ENCODE measurements around the gene STXBP1. TPM values are rescaled to one million over a fixed set of nuclear protein-coding genes. Genes with fewer than 3 reads are reported as not detected.

The STXBP1 gene
- total and polyA plus RNA-seq, 2 experiments from 2014 or later: 48.6 to 50.4 TPM

DNA sequence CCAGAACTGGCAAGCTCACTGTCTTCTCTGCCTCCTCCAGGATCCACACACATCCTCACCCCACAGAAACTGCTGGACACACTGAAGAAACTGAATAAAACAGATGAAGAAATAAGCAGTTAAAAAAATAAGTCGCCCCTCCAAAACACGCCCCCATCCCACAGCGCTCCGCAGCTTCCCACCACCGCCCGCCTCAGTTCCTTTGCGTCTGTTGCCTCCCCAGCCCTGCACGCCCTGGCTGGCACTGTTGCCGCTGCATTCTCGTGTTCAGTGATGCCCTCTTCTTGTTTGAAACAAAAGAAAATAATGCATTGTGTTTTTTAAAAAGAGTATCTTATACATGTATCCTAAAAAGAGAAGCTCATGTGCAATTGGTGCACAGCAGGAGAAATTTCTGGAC lies 78.7 kb downstream of the STXBP1 start (continued):
- TF ChIP-seq EZH2phosphoT487 (IDR thresholded peaks at IDR 0.05; ENCODE audit: unreplicated experiment) (no peak), POLR2AphosphoS5 (IDR thresholded peaks at IDR 0.05; ENCODE audit: low read depth) (no peak)
- TF ChIP-seq, protein P1, sequence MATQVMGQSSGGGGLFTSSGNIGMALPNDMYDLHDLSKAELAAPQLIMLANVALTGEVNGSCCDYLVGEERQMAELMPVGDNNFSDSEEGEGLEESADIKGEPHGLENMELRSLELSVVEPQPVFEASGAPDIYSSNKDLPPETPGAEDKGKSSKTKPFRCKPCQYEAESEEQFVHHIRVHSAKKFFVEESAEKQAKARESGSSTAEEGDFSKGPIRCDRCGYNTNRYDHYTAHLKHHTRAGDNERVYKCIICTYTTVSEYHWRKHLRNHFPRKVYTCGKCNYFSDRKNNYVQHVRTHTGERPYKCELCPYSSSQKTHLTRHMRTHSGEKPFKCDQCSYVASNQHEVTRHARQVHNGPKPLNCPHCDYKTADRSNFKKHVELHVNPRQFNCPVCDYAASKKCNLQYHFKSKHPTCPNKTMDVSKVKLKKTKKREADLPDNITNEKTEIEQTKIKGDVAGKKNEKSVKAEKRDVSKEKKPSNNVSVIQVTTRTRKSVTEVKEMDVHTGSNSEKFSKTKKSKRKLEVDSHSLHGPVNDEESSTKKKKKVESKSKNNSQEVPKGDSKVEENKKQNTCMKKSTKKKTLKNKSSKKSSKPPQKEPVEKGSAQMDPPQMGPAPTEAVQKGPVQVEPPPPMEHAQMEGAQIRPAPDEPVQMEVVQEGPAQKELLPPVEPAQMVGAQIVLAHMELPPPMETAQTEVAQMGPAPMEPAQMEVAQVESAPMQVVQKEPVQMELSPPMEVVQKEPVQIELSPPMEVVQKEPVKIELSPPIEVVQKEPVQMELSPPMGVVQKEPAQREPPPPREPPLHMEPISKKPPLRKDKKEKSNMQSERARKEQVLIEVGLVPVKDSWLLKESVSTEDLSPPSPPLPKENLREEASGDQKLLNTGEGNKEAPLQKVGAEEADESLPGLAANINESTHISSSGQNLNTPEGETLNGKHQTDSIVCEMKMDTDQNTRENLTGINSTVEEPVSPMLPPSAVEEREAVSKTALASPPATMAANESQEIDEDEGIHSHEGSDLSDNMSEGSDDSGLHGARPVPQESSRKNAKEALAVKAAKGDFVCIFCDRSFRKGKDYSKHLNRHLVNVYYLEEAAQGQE (IDR thresholded peaks at IDR 0.05; ENCODE audit: unreplicated experiment): no peak

DNA sequence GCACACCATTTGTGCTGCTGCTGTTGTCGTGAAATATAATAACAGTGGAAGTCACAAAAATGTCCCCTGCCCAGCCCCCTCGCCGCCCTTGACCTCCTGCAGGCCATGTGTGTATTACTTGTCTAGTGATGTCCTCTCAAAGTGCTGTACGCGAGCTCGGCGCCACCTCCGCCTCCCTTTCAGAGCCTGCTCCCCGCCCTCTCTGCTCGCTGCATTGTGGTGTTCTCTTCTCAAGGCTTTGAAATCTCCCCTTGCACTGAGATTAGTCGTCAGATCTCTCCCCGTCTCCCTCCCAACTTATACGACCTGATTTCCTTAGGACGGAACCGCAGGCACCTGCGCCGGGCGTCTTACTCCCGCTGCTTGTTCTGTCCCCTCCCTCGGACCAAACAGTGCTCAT lies 80.0 kb downstream of the STXBP1 start:
- Mint-ChIP-seq H3K36me3 (ENCODE audit: low read depth) (peaks cover 28% of the 10 kb centered on the region), H3K27me3 (ENCODE audit: insufficient read depth, low read depth, poor library complexity) (peaks cover 9% of the 10 kb centered on the region), H3K27ac (no peak overlapping the region), H3K4me3 (no peak overlapping the region), H3K4me1 (no peaks in the 10 kb centered on the region), H3K9me3 (no peaks in the 10 kb centered on the region)
- Histone ChIP-seq H4K20me1 (replicated peaks; ENCODE audit: insufficient read depth) (0 out of 2 replicates have a peak, but pooled peaks cover 3% of the 10 kb centered on the region), H3F3A (replicated peaks; ENCODE audit: low read depth) (no peaks in the 10 kb centered on the region; the same call in 1 of the 2 replicates), H3K4me1 (ENCODE audit: insufficient read depth) (no peaks in the 10 kb centered on the region), H3K9me2 (ENCODE audit: insufficient read depth) (peaks cover 3% of the 10 kb centered on the region; the same call in 1 of the 2 replicates), H3K27me3 (ENCODE audit: insufficient read depth) (no peaks in the 10 kb centered on the region), H3K36me3 (ENCODE audit: insufficient read depth) (no peaks in the 10 kb centered on the region), H3K79me2 (replicated peaks; ENCODE audit: insufficient read depth) (no peaks in the 10 kb centered on the region), H3K27ac (ENCODE audit: low read depth) (no peak overlapping the region), H3K4me2 (no peak overlapping the region), H3K4me3 (no peak overlapping the region), H2AFZ (no peak overlapping the region)
- DNase-seq (ENCODE audit: low spot score): no peak
- ATAC-seq: no peak
- no peak for TF ChIP-seq POLR2AphosphoS5 (IDR thresholded peaks at IDR 0.05; ENCODE audit: low read depth)
- no peak for TF ChIP-seq STAT1 (IDR thresholded peaks at IDR 0.05; ENCODE audit: unreplicated experiment)
- TF ChIP-seq, protein P2, sequence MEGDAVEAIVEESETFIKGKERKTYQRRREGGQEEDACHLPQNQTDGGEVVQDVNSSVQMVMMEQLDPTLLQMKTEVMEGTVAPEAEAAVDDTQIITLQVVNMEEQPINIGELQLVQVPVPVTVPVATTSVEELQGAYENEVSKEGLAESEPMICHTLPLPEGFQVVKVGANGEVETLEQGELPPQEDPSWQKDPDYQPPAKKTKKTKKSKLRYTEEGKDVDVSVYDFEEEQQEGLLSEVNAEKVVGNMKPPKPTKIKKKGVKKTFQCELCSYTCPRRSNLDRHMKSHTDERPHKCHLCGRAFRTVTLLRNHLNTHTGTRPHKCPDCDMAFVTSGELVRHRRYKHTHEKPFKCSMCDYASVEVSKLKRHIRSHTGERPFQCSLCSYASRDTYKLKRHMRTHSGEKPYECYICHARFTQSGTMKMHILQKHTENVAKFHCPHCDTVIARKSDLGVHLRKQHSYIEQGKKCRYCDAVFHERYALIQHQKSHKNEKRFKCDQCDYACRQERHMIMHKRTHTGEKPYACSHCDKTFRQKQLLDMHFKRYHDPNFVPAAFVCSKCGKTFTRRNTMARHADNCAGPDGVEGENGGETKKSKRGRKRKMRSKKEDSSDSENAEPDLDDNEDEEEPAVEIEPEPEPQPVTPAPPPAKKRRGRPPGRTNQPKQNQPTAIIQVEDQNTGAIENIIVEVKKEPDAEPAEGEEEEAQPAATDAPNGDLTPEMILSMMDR (conservative IDR thresholded peaks at IDR 0.05; ENCODE audit: low read depth in 2 of 2): no peak
- TF ChIP-seq, protein P3, sequence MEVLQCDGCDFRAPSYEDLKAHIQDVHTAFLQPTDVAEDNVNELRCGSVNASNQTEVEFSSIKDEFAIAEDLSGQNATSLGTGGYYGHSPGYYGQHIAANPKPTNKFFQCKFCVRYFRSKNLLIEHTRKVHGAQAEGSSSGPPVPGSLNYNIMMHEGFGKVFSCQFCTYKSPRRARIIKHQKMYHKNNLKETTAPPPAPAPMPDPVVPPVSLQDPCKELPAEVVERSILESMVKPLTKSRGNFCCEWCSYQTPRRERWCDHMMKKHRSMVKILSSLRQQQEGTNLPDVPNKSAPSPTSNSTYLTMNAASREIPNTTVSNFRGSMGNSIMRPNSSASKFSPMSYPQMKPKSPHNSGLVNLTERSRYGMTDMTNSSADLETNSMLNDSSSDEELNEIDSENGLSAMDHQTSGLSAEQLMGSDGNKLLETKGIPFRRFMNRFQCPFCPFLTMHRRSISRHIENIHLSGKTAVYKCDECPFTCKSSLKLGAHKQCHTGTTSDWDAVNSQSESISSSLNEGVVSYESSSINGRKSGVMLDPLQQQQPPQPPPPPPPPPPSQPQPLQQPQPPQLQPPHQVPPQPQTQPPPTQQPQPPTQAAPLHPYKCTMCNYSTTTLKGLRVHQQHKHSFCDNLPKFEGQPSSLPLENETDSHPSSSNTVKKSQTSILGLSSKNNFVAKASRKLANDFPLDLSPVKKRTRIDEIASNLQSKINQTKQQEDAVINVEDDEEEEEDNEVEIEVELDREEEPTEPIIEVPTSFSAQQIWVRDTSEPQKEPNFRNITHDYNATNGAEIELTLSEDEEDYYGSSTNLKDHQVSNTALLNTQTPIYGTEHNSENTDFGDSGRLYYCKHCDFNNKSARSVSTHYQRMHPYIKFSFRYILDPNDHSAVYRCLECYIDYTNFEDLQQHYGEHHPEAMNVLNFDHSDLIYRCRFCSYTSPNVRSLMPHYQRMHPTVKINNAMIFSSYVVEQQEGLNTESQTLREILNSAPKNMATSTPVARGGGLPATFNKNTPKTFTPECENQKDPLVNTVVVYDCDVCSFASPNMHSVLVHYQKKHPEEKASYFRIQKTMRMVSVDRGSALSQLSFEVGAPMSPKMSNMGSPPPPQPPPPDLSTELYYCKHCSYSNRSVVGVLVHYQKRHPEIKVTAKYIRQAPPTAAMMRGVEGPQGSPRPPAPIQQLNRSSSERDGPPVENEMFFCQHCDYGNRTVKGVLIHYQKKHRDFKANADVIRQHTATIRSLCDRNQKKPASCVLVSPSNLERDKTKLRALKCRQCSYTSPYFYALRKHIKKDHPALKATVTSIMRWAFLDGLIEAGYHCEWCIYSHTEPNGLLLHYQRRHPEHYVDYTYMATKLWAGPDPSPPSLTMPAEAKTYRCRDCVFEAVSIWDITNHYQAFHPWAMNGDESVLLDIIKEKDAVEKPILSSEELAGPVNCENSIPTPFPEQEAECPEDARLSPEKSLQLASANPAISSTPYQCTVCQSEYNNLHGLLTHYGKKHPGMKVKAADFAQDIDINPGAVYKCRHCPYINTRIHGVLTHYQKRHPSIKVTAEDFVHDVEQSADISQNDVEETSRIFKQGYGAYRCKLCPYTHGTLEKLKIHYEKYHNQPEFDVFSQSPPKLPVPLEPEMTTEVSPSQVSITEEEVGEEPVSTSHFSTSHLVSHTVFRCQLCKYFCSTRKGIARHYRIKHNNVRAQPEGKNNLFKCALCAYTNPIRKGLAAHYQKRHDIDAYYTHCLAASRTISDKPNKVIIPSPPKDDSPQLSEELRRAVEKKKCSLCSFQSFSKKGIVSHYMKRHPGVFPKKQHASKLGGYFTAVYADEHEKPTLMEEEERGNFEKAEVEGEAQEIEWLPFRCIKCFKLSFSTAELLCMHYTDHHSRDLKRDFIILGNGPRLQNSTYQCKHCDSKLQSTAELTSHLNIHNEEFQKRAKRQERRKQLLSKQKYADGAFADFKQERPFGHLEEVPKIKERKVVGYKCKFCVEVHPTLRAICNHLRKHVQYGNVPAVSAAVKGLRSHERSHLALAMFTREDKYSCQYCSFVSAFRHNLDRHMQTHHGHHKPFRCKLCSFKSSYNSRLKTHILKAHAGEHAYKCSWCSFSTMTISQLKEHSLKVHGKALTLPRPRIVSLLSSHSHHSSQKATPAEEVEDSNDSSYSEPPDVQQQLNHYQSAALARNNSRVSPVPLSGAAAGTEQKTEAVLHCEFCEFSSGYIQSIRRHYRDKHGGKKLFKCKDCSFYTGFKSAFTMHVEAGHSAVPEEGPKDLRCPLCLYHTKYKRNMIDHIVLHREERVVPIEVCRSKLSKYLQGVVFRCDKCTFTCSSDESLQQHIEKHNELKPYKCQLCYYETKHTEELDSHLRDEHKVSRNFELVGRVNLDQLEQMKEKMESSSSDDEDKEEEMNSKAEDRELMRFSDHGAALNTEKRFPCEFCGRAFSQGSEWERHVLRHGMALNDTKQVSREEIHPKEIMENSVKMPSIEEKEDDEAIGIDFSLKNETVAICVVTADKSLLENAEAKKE (CRISPR knock-in tag; IDR thresholded peaks at IDR 0.05): no peak
- TF ChIP-seq CREB1 (CRISPR knock-in tag; IDR thresholded peaks at IDR 0.05; ENCODE audit: low read depth): no peak
- TF ChIP-seq, protein P4, sequence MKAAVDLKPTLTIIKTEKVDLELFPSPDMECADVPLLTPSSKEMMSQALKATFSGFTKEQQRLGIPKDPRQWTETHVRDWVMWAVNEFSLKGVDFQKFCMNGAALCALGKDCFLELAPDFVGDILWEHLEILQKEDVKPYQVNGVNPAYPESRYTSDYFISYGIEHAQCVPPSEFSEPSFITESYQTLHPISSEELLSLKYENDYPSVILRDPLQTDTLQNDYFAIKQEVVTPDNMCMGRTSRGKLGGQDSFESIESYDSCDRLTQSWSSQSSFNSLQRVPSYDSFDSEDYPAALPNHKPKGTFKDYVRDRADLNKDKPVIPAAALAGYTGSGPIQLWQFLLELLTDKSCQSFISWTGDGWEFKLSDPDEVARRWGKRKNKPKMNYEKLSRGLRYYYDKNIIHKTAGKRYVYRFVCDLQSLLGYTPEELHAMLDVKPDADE (IDR thresholded peaks at IDR 0.05): no peak
- no peak for TF ChIP-seq ZNF331 (CRISPR knock-in tag; IDR thresholded peaks at IDR 0.05; ENCODE audit: low read depth)

Data from GM23338 (cell line).